GM10266 (cell line): Measurements from ENCODE around the gene TUT1.
"Not testable (repeated sequence)": the region's sequence is repeated elsewhere in the genome, so short reads cannot be mapped to it uniquely, and the experiment has no call there.

Source experiments
- DNase-seq: peaks from one replicate; pipeline ENCODE4 v3.0.0; 2012; ENCODE audit errors: extremely low spot score
- TF ChIP-seq, protein P1 (sequence below): IDR thresholded peaks from 2 replicates; pipeline ENCODE4 v1.5.1; 2012; ENCODE audit warnings: mild to moderate bottlenecking, low read depth; ENCODE audit not compliant: control insufficient read depth, insufficient read depth; ENCODE audit errors: missing control alignments

Gene TUT1

DNA sequence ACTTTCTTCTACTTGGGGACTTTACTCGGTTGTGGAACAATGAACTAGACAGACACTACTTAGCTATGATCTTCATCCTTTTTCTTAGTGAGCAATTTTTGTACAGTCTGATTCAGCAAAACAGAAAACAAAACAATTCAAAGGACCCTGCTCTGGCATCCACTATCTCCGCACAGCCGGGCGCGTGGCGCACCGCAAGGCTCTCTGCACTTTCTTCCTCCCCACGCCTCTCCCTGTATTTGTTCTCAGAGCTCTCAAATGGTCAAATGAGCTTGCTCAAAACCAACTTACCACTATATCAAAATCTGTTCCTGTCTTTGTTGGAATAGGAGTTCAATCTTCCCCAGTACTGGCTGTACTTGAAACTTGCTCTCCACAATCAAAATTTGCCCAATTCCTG lies 25.1 kb downstream of the TUT1 start:
- DNase-seq = no peak
- TF ChIP-seq, protein P1, sequence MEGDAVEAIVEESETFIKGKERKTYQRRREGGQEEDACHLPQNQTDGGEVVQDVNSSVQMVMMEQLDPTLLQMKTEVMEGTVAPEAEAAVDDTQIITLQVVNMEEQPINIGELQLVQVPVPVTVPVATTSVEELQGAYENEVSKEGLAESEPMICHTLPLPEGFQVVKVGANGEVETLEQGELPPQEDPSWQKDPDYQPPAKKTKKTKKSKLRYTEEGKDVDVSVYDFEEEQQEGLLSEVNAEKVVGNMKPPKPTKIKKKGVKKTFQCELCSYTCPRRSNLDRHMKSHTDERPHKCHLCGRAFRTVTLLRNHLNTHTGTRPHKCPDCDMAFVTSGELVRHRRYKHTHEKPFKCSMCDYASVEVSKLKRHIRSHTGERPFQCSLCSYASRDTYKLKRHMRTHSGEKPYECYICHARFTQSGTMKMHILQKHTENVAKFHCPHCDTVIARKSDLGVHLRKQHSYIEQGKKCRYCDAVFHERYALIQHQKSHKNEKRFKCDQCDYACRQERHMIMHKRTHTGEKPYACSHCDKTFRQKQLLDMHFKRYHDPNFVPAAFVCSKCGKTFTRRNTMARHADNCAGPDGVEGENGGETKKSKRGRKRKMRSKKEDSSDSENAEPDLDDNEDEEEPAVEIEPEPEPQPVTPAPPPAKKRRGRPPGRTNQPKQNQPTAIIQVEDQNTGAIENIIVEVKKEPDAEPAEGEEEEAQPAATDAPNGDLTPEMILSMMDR = no peak

- no peak for DNase-seq
These were observed 26.1 kb downstream of the TUT1 start for GRCh38 chr11:62565100-62565802.

GRCh38 chr11:62561677-62562230 lies 29.6 kb downstream of the TUT1 start:
- DNase-seq = not testable (repeated sequence)

More at GRCh38 chr11:62565100-62565802, 26.1 kb downstream of the TUT1 start:
- TF ChIP-seq, protein P1 = no peak

DNA sequence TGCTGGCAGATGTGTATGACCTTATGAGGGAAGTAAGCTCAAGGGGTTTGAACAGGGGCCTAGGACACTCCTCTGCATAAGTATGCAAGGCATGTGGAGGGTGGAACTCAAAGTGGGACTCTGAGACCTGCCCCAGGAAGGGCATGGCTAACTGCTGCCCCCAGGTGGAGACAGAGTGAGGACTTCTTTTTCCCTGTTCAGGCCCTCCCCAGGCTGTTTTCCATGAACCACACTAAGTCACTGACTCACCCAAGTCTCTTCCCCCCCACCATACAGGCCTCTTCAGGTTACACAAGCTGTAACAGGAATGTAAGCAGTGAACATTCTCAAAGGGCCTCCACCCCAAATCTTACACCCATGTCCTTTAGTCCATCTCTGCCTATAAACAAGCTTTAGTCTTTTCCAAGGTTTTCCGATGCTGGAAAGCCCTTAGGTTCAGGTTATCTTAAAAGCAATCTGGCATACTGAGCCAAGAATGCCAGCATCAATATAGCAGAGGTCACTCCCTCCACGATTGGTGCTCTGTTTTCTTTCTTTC lies 30.7 kb downstream of the TUT1 start:
- TF ChIP-seq, protein P1 = peak; percentile 75
- no peak for DNase-seq

- not testable (repeated sequence) for DNase-seq
These were observed 31.7 kb downstream of the TUT1 start for GRCh38 chr11:62559626-62560025.

DNA sequence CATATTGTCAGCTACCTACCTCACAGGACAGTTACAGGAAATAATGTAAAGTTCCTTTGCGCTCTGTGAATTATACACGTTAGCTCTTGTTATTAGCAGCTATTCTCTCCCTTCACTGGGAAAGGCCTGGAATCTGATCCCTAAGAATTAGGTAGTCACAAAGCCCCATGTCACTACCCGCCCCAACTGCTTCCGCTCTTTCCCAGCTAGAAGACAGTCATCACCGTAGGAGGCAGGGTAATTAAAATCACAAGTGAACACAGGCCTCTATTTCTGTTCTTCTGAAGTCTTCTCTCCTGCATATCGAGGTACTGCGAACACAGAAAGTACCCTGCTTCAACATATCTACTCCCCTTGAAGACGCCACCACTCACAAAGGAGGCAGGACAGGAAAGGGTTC lies 32.1 kb downstream of the TUT1 start:
- no peak for DNase-seq

GRCh38 chr11:62558669-62559068 lies 32.7 kb downstream of the TUT1 start:
- DNase-seq = no peak
- TF ChIP-seq, protein P1 = no peak

More for the DNA sequence above, 32.1 kb downstream of the TUT1 start:
- TF ChIP-seq, protein P1 = no peak

- TF ChIP-seq, protein P1 = no peak
These were observed 34.3 kb downstream of the TUT1 start for GRCh38 chr11:62556875-62557631.

More at GRCh38 chr11:62556875-62557631, 34.3 kb downstream of the TUT1 start:
- peak; percentile 29 for DNase-seq
